Subcutaneous adipose tissue (tissue), 4 donors: ENCODE measurements around the gene SMCR8. TPM values are rescaled to one million over a fixed set of nuclear protein-coding genes. Genes with fewer than 3 reads are reported as not detected.

Experiments
- CTCF ChIP-seq: fragments of 450-650 bp; IDR thresholded peaks from one replicate; pipeline ENCODE4 v1.5.1; 2016; ENCODE audit warnings: low read depth, mild to moderate bottlenecking, control low read depth, antibody characterized with exemption, moderate library complexity
- total RNA-seq, 4 donors: library from RNA; depleted of rRNA; stranded (reverse); fragments of >200 nt; gene quantifications; one replicate each; pipeline ENCODE4 v1.1.0, GENCODE V29; 2016

SMCR8 gene
- 10 to 100 TPM; 12.7 to 18.2 (median 16.3) TPM for total RNA-seq

- no peak for TF ChIP-seq CTCF
Measured at GRCh38 chr17:18314731-18315561, at the start of gene SMCR8, which contains the start of gene TOP3A. Gene SMCR8, plus strand, starts transcription at chr17:18315293. Its CDS starts 497 bp downstream, at chr17:18315790. Gene TOP3A, minus strand, starts transcription at chr17:18314994. Its CDS starts 216 bp downstream, at chr17:18314778.

- TF ChIP-seq CTCF, result no peak
Measured at GRCh38 chr17:18267366-18267765, 47.7 kb upstream of the SMCR8 start.

- TF ChIP-seq CTCF, result no peak
Measured at GRCh38 chr17:18267927-18268711, 47.0 kb upstream of the SMCR8 start.

- no peak for TF ChIP-seq CTCF
Measured at GRCh38 chr17:18270046-18270931, 44.8 kb upstream of the SMCR8 start.

- TF ChIP-seq CTCF, result no peak
Measured at GRCh38 chr17:18277076-18277475, 38.0 kb upstream of the SMCR8 start.

GRCh38 chr17:18278867-18279266 lies 36.2 kb upstream of the SMCR8 start:
- no peak for TF ChIP-seq CTCF
